Fibroblast of lung (primary cell): ENCODE measurements around the gene DIS3L2. TPM values are rescaled to one million over a fixed set of nuclear protein-coding genes. Genes with fewer than 3 reads are reported as not detected.

ENCODE experiments used
- DNase-seq, 2 donors: peaks; one replicate each; pipeline versions ENCODE4 v3.0.0 to v3.0.0-alpha.2; 2010; ENCODE audit warnings: low read depth in 2 of 2
- H2AFZ ChIP-seq: 2 replicates; pipeline ENCODE4 v1.5.1; 2012; ENCODE audit warnings: low read length, control low read depth, inconsistent platforms
- H3K27ac ChIP-seq: 2 replicates; pipeline ENCODE4 v1.5.1; 2011; ENCODE audit warnings: low read length, control low read depth; ENCODE audit not compliant: insufficient read depth
- H3K27me3 ChIP-seq: 2 replicates; pipeline ENCODE4 v1.5.1; 2011; ENCODE audit warnings: mild to moderate bottlenecking, low read length; ENCODE audit not compliant: control insufficient read depth, insufficient read depth
- H3K36me3 ChIP-seq: 2 replicates; pipeline ENCODE4 v1.5.1; 2011; ENCODE audit warnings: low read length; ENCODE audit not compliant: control insufficient read depth, insufficient read depth
- H3K4me1 ChIP-seq: 2 replicates; pipeline ENCODE4 v1.5.1; 2011; ENCODE audit warnings: low read length; ENCODE audit not compliant: control insufficient read depth, insufficient read depth; ENCODE audit errors: extremely low read depth
- H3K4me2 ChIP-seq: 2 replicates; pipeline ENCODE4 v1.5.1; 2011; ENCODE audit warnings: low read length, control low read depth; ENCODE audit not compliant: insufficient read depth; ENCODE audit errors: extremely low read depth
- H3K4me3 ChIP-seq, 4 experiments: fragments of 200-600 bp in 1 of 4; sonication (generic) in 1 of 4; replicated peaks in 1 of 4; 2 replicates each; pipeline ENCODE4 v1.5.1; 2011 to 2016; ENCODE audit warnings: low read length in 4 of 4, low read depth in 3 of 4, mild to moderate bottlenecking in 3 of 4, control low read depth in 2 of 4, inconsistent platforms in 1 of 4, mixed read lengths in 1 of 4; ENCODE audit not compliant: insufficient read depth in 1 of 4; ENCODE audit errors: control extremely low read depth in 1 of 4
- H3K79me2 ChIP-seq: 2 replicates; pipeline ENCODE4 v1.5.1; 2012; ENCODE audit warnings: mild to moderate bottlenecking, low read length, inconsistent platforms; ENCODE audit not compliant: control insufficient read depth, insufficient read depth
- H3K9ac ChIP-seq: 2 replicates; pipeline ENCODE4 v1.5.1; 2011; ENCODE audit warnings: mild to moderate bottlenecking, low read length, control low read depth; ENCODE audit not compliant: insufficient read depth
- H3K9me3 ChIP-seq: 2 replicates; pipeline ENCODE4 v1.5.1; 2012; ENCODE audit warnings: low read depth, low read length; ENCODE audit not compliant: control insufficient read depth, insufficient read depth
- H4K20me1 ChIP-seq: 2 replicates; pipeline ENCODE4 v1.5.1; 2011; ENCODE audit warnings: low read length; ENCODE audit not compliant: control insufficient read depth, insufficient read depth; ENCODE audit errors: extremely low read depth
- EZH2 ChIP-seq: IDR thresholded peaks from 2 replicates; pipeline ENCODE4 v1.5.1; 2012; ENCODE audit warnings: low read length, control low read depth, mild to moderate bottlenecking; ENCODE audit errors: missing control alignments
- polyA plus RNA-seq, 2 donors: library from polyadenylated mRNA; depleted of rRNA in 1 of 2; stranded (reverse) in 1 of 2; unstranded in 1 of 2; fragments of >200 nt; gene quantifications; 2 replicates each; pipeline ENCODE4 v1.2.1, GENCODE V29; 2011 to 2012; ENCODE audit warnings: missing spikeins in 1 of 2
- total RNA-seq: library from RNA; depleted of rRNA; stranded (reverse); fragments of >200 nt; gene quantifications from 2 replicates; pipeline ENCODE4 v1.2.1, GENCODE V29; 2014
- TF ChIP-seq, protein P1 (sequence below), 2 donors: IDR thresholded peaks in 1 of 2; conservative IDR thresholded peaks in 1 of 2; 1 replicate in 1 of 2; 2 replicates in 1 of 2; pipeline ENCODE4 v1.5.1; 2011 to 2012; ENCODE audit warnings: low read length in 2 of 2, control low read depth in 1 of 2, inconsistent platforms in 1 of 2, low read depth in 1 of 2, mild to moderate bottlenecking in 1 of 2

DIS3L2 gene
- total and polyA plus RNA-seq, 2 donors (not counting 1 experiment from before 2014, with no cell fraction given) = 5.2 to 15.2 TPM

DNA sequence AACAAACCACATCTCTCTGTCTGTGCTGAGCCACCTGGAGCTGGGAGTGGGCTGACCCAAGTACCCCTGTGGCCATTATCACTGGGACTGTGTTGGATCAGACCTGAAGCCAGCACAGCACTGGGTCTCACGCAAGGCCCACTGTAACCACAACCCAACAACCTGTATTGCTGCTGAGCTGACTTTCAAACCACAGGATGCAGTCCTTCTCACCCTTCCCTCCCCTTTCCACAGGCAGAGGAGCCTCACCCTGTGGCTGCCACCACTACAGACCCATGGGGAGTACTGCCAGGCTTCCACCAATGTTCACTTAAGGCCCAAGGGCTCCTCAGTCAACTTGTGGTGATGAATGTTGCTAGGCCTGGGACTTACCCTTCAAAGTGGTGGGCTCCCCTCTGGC is 135.7 kb downstream of the DIS3L2 start:
- no peak for DNase-seq
- Histone ChIP-seq H3K4me1 (no peaks in the 10 kb centered on the region), H3K79me2 (no peaks in the 10 kb centered on the region), H3K9me3 (no peaks in the 10 kb centered on the region), H3K36me3 (no peaks in the 10 kb centered on the region), H3K9ac (no peak overlapping the region), H3K27me3 (no peaks in the 10 kb centered on the region), H3K27ac (no peak overlapping the region), H4K20me1 (no peaks in the 10 kb centered on the region), H3K4me3 (no peak overlapping the region), H2AFZ (no peak overlapping the region), H3K4me2 (no peak overlapping the region)
- no peak for TF ChIP-seq EZH2
- TF ChIP-seq, protein P1, sequence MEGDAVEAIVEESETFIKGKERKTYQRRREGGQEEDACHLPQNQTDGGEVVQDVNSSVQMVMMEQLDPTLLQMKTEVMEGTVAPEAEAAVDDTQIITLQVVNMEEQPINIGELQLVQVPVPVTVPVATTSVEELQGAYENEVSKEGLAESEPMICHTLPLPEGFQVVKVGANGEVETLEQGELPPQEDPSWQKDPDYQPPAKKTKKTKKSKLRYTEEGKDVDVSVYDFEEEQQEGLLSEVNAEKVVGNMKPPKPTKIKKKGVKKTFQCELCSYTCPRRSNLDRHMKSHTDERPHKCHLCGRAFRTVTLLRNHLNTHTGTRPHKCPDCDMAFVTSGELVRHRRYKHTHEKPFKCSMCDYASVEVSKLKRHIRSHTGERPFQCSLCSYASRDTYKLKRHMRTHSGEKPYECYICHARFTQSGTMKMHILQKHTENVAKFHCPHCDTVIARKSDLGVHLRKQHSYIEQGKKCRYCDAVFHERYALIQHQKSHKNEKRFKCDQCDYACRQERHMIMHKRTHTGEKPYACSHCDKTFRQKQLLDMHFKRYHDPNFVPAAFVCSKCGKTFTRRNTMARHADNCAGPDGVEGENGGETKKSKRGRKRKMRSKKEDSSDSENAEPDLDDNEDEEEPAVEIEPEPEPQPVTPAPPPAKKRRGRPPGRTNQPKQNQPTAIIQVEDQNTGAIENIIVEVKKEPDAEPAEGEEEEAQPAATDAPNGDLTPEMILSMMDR (conservative IDR thresholded peaks at IDR 0.05 in 1 of 2, IDR thresholded peaks at IDR 0.05 in 1 of 2; ENCODE audit: low read depth in 1 of 2, low read length in 2 of 2) = no peak

DNA sequence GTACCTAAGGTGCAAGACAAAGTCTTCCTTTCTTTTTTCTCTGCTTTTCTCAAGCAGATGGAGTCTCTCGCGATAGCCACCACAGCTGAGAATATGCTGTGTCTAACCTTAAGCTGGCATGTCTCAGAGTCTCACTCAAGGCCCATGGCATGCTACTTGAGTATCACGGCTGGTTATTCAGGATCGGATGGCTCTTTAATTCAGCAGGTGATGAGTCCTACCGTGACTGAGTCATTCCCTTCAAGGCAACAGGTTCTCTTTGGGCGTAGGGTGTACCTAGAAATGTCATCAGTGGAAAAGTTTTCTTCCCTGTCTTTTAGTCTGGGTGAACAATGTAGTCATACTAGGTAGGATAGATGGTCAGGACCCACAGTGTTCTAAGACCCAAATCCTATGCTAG is 136.2 kb downstream of the DIS3L2 start:
- Histone ChIP-seq H3K4me3 (no peak overlapping the region), H3K4me1 (no peaks in the 10 kb centered on the region), H3K36me3 (no peaks in the 10 kb centered on the region), H4K20me1 (no peaks in the 10 kb centered on the region), H3K79me2 (no peaks in the 10 kb centered on the region), H3K4me2 (no peak overlapping the region), H3K9me3 (no peaks in the 10 kb centered on the region), H2AFZ (no peak overlapping the region), H3K27me3 (no peaks in the 10 kb centered on the region), H3K9ac (no peak overlapping the region), H3K27ac (no peak overlapping the region)
- DNase-seq = no peak
- TF ChIP-seq, protein P1 (conservative IDR thresholded peaks at IDR 0.05 in 1 of 2, IDR thresholded peaks at IDR 0.05 in 1 of 2; ENCODE audit: low read depth in 1 of 2, low read length in 2 of 2) = no peak
- no peak for TF ChIP-seq EZH2

DNA sequence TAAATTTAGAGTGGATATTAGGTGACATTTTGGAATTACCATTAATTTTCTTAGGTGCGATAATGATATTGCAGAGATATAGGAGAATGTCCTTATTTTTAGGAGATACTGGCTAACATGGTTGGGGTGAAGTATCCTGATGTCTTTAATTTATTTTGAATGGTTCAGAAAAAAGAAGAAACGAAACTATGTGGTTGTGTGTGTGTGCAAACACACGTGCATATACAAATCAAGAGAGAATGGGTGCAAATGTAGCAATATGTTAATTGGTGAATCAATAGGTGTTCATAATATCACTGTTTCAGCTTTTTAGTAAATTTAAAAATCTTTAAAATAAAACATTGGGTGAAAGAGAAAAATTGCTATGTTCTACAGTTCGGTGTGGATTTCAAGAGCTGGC is 140.9 kb downstream of the DIS3L2 start:
- no peak overlapping the region for H3K9ac ChIP-seq
- no peaks in the 10 kb centered on the region for H3K79me2 ChIP-seq
- no peaks in the 10 kb centered on the region for H4K20me1 ChIP-seq
- no peak overlapping the region for H3K27ac ChIP-seq
- no peaks in the 10 kb centered on the region for H3K36me3 ChIP-seq
- H3K4me2 ChIP-seq = no peak overlapping the region
- H3K9me3 ChIP-seq = no peaks in the 10 kb centered on the region
- no peaks in the 10 kb centered on the region for H3K4me1 ChIP-seq
- DNase-seq = no peak
- TF ChIP-seq, protein P1 (conservative IDR thresholded peaks at IDR 0.05 in 1 of 2, IDR thresholded peaks at IDR 0.05 in 1 of 2; ENCODE audit: low read depth in 1 of 2, low read length in 2 of 2) = no peak
- TF ChIP-seq EZH2 = no peak
- no peaks in the 10 kb centered on the region for H3K27me3 ChIP-seq
- H2AFZ ChIP-seq = no peak overlapping the region
- no peak overlapping the region for H3K4me3 ChIP-seq
